HuH-7 (cell line): ENCODE results near the gene DNA2.

Experiments used
- DNase-seq: peaks from one replicate; pipeline ENCODE4 v3.0.0; 2011; ENCODE audit warnings: low spot score

The DNA2 gene

GRCh38 chr10:68442971-68443370, 28.8 kb downstream of the DNA2 start:
- DNase-seq, result no peak

- no peak for DNase-seq
Observed at GRCh38 chr10:68440898-68441297, 30.9 kb downstream of the DNA2 start.

GRCh38 chr10:68435803-68436202, 36.0 kb downstream of the DNA2 start:
- no peak for DNase-seq

GRCh38 chr10:68434657-68435056, 37.1 kb downstream of the DNA2 start:
- DNase-seq, result no peak

GRCh38 chr10:68428396-68429104, 43.2 kb downstream of the DNA2 start:
- no peak for DNase-seq

GRCh38 chr10:68424454-68425014, 47.2 kb downstream of the DNA2 start:
- DNase-seq, result no peak

GRCh38 chr10:68423522-68423921, 48.3 kb downstream of the DNA2 start:
- no peak for DNase-seq

GRCh38 chr10:68419376-68419775, 52.4 kb downstream of the DNA2 start:
- DNase-seq, result no peak

- no peak for DNase-seq
Observed at GRCh38 chr10:68408898-68409518, 62.8 kb downstream of the DNA2 start.

GRCh38 chr10:68406815-68407548, 64.8 kb downstream of the DNA2 start, which contains the start of gene RUFY2:
RUFY2 (minus strand) TSS chr10:68407277; CDS start chr10:68407189, 88 bp downstream.
- peak; percentile 67 for DNase-seq

GRCh38 chr10:68406111-68406814, 65.5 kb downstream of the DNA2 start:
- peak; percentile 52 for DNase-seq

GRCh38 chr10:68403701-68404100, 68.1 kb downstream of the DNA2 start:
- no peak for DNase-seq

- DNase-seq, result no peak
Observed at GRCh38 chr10:68402276-68402675, 69.5 kb downstream of the DNA2 start.

GRCh38 chr10:68397005-68397404, 74.8 kb downstream of the DNA2 start:
- no peak for DNase-seq

- DNase-seq, result no peak
Observed at GRCh38 chr10:68385740-68386139, 86.0 kb downstream of the DNA2 start.

- no peak for DNase-seq
Observed at GRCh38 chr10:68371604-68372003, 100.2 kb downstream of the DNA2 start.

GRCh38 chr10:68367121-68367520, 104.7 kb downstream of the DNA2 start:
- no peak for DNase-seq

GRCh38 chr10:68366600-68366999, 105.2 kb downstream of the DNA2 start:
- no peak for DNase-seq

- DNase-seq, result no peak
Observed at GRCh38 chr10:68365611-68366010, 106.2 kb downstream of the DNA2 start.

- DNase-seq, result no peak
Observed at GRCh38 chr10:68364101-68364886, 107.5 kb downstream of the DNA2 start.
